ENCODE data around the gene THEM4. TPM values are rescaled to one million over a fixed set of nuclear protein-coding genes. Genes with fewer than 3 reads are reported as not detected.

Gene THEM4
- total RNA-seq, 1 experiment from 2014 or later = 10.9 TPM

DNA sequence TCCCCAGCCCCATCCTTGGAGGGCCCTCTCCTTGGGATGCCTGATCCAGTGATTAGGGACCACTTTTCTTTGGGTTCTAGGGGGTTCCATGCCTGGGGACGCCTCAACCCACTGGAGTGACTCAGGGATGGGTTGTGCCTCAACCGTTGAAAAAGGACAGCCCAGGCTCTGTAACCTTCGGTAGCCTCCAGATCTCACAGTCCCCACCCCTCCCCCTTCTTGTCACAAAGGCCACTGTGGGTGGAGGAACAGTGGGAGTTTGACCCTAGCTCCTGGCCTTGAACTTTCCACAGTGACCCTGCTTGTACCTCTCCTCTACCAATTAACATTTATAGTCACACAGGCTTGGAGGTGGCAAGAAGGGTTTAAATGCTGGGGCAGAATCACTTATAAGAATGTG, 75.1 kb downstream of the THEM4 start:
- DNase-seq (ENCODE audit: low spot score) (no peak), ATAC-seq (no peak)
- H3K27ac Mint-ChIP-seq = no peak overlapping the region
- no peaks in the 10 kb centered on the region for H3K9me3 Mint-ChIP-seq
- no peak overlapping the region for H3K4me3 Mint-ChIP-seq
- TF ChIP-seq, protein P1, sequence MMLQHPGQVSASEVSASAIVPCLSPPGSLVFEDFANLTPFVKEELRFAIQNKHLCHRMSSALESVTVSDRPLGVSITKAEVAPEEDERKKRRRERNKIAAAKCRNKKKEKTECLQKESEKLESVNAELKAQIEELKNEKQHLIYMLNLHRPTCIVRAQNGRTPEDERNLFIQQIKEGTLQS (CRISPR knock-in tag; conservative IDR thresholded peaks at IDR 0.05) = no peak
- TF ChIP-seq NFE2L1 (CRISPR knock-in tag; IDR thresholded peaks at IDR 0.05) = no peak
- no peak for TF ChIP-seq ETV6 (CRISPR knock-in tag; IDR thresholded peaks at IDR 0.05)
- peaks cover 39% of the 10 kb centered on the region for H3K4me1 Mint-ChIP-seq
- ChIA-PET POLR2A (interaction anchor here (0.7 kb wide), 1 partner anchor 222 kb away, joined by 3 read pairs; no protein-coding TSS in a partner anchor), CTCF (interaction anchor here (1.3 kb wide), 1 partner anchor 119 kb away, joined by 4 read pairs; no protein-coding TSS in a partner anchor)
- peaks cover 23% of the 10 kb centered on the region for H3K27me3 Mint-ChIP-seq (ENCODE audit: low read depth)
- H3K36me3 Mint-ChIP-seq = no peaks in the 10 kb centered on the region

DNA sequence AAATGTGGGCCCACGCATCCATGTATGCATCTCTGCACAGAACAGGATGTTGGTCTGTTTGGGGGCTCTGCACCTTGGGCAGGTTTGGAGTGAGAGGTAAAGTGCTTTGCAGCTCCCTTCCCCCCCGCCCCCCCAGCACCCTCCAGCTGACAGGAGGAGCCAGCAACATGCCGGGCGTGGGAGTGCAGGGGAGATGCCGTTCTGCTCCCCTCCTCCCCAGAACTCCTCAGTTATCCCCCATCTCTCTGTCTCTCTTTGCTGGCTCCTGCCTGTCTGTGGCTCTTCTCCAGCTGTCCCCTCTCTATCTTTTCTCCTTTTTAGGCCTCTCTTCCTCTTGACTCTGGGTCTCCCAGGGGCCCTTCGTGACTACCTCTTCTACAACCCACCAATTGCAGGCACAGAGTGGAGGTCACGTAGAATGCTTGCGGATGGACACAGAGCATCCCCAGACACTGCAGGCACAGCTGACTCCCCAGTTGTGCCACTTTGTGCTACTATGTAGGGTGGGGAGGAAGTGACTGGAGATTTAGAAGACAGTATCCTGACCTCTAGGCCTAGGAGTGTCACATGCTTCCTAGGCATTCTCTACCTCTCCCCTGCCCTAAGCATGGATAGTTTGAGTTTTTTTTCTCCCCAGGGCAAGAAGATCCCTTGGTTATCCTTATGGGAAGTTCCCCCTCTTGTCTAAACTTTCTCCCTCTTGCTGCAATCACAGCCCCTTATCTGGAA, 76.0 kb downstream of the THEM4 start:
- no peak overlapping the region for H3K4me3 Mint-ChIP-seq
- DNase-seq (ENCODE audit: low spot score) (no peak), ATAC-seq (no peak)
- H3K9me3 Mint-ChIP-seq = no peaks in the 10 kb centered on the region
- no peak overlapping the region for H3K27ac Mint-ChIP-seq
- TF ChIP-seq, protein P2, sequence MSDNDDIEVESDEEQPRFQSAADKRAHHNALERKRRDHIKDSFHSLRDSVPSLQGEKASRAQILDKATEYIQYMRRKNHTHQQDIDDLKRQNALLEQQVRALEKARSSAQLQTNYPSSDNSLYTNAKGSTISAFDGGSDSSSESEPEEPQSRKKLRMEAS (CRISPR knock-in tag; IDR thresholded peaks at IDR 0.05) = no peak
- TF ChIP-seq, protein P3, sequence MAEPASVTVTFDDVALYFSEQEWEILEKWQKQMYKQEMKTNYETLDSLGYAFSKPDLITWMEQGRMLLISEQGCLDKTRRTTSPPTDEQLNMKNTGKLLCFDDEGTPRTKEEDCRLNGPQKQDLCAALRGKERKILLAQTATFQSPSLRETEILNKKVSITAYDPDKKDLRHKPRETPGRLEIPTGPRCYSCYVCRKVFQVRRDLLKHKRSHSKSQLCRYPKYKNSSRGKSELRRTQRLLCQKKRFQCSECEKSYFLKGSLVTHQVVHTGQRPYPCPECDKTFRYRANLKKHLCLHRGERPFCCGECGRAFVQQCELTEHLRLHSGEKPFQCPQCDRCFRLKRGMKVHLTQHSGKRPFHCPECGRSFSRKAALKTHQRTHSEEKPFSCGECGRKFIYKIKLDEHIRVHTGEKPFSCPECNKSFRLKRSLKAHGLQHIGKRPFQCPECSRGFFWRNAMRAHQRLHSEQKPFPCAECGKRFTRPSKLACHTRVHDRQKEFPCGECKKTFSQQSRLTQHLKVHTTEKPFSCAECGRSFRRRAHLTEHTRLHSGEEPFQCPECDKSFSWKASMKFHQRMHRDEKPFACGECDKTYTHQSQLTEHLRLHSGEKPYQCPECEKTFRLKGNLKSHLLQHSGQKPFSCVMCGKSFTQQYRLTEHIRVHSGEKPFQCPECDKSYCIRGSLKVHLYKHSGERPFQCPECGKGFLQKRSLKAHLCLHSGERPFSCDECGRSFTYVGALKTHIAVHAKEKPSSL (CRISPR knock-in tag; conservative IDR thresholded peaks at IDR 0.05) = no peak
- TF ChIP-seq, protein P4, sequence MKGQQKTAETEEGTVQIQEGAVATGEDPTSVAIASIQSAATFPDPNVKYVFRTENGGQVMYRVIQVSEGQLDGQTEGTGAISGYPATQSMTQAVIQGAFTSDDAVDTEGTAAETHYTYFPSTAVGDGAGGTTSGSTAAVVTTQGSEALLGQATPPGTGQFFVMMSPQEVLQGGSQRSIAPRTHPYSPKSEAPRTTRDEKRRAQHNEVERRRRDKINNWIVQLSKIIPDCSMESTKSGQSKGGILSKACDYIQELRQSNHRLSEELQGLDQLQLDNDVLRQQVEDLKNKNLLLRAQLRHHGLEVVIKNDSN (CRISPR knock-in tag; IDR thresholded peaks at IDR 0.05) = no peak
- TF ChIP-seq CREB1 (CRISPR knock-in tag; IDR thresholded peaks at IDR 0.05) (no peak), ZNF263 (CRISPR knock-in tag; IDR thresholded peaks at IDR 0.05; ENCODE audit: low read depth) (no peak)
- POLR2A ChIA-PET = no interaction called here
- CTCF ChIA-PET = interaction anchor here (0.6 kb wide), 1 partner anchor 289 kb away, joined by 3 read pairs; no protein-coding TSS in a partner anchor
- peaks cover 18% of the 10 kb centered on the region for H3K27me3 Mint-ChIP-seq (ENCODE audit: low read depth)
- H3K4me1 Mint-ChIP-seq = peaks cover 45% of the 10 kb centered on the region
- no peaks in the 10 kb centered on the region for H3K36me3 Mint-ChIP-seq

DNA sequence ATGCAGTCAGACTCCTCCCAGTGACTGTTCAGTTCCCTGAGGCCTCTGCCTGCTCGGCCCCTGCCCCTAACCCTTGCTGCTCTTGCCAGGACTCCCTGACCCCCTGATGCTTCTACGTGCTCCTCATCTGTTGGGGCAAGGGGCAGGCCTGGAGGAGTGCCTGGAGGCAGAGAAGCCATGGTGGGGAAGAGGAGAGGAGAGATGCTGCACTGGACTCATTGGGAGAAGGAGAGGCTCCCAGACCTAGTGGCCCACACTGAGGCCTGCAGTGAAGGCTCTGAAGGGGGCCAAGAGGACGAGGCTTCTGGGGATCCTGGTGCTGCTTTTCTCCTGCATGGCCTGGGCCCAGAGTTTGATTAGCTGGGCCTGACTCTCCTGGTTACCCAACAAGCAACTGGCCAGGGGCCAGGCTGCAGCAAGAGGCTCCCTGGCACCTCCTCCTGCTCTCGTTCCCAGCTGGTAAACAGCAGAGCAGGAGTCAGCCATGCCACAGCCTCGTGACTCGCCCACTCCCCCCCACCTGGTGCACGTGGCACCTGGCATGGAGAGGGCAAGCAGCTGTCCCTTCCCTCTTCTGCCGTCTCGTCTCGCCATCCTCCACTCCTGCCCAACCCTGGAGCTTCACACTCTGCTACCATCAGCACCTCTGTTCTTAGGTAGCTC, 76.9 kb downstream of the THEM4 start:
- peaks cover 47% of the 10 kb centered on the region for H3K4me1 Mint-ChIP-seq
- H3K36me3 Mint-ChIP-seq = no peaks in the 10 kb centered on the region
- no peak overlapping the region for H3K4me3 Mint-ChIP-seq
- CTCF ChIA-PET = interaction anchor here (0.6 kb wide), 2 partner anchors 288 to 453 kb away, joined by 3 to 4 read pairs; no protein-coding TSS in a partner anchor
- TF ChIP-seq FOXK1 (CRISPR knock-in tag; IDR thresholded peaks at IDR 0.05) (no peak), ATF1 (CRISPR knock-in tag; IDR thresholded peaks at IDR 0.05) (no peak), KAT7 (CRISPR knock-in tag; IDR thresholded peaks at IDR 0.05; ENCODE audit: borderline replicate concordance) (no peak), OVOL2 (CRISPR knock-in tag; IDR thresholded peaks at IDR 0.05; ENCODE audit: borderline replicate concordance) (no peak)
- TF ChIP-seq, protein P5, sequence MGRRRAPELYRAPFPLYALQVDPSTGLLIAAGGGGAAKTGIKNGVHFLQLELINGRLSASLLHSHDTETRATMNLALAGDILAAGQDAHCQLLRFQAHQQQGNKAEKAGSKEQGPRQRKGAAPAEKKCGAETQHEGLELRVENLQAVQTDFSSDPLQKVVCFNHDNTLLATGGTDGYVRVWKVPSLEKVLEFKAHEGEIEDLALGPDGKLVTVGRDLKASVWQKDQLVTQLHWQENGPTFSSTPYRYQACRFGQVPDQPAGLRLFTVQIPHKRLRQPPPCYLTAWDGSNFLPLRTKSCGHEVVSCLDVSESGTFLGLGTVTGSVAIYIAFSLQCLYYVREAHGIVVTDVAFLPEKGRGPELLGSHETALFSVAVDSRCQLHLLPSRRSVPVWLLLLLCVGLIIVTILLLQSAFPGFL (CRISPR knock-in tag; IDR thresholded peaks at IDR 0.05; ENCODE audit: borderline replicate concordance) = no peak
- TF ChIP-seq, protein P6, sequence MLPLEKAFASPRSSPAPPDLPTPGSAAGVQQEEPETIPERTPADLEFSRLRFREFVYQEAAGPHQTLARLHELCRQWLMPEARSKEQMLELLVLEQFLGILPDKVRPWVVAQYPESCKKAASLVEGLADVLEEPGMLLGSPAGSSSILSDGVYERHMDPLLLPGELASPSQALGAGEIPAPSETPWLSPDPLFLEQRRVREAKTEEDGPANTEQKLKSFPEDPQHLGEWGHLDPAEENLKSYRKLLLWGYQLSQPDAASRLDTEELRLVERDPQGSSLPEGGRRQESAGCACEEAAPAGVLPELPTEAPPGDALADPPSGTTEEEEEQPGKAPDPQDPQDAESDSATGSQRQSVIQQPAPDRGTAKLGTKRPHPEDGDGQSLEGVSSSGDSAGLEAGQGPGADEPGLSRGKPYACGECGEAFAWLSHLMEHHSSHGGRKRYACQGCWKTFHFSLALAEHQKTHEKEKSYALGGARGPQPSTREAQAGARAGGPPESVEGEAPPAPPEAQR (CRISPR knock-in tag; IDR thresholded peaks at IDR 0.05) = no peak
- no peak overlapping the region for H3K27ac Mint-ChIP-seq
- H3K9me3 Mint-ChIP-seq = no peaks in the 10 kb centered on the region
- DNase-seq (ENCODE audit: low spot score) (no peak), ATAC-seq (no peak)
- POLR2A ChIA-PET = no interaction called here
- H3K27me3 Mint-ChIP-seq (ENCODE audit: low read depth) = peaks cover 17% of the 10 kb centered on the region

Data from WTC11 (cell line).